Smooth muscle cell (in vitro differentiated cells): Measurements from ENCODE around the gene CTBP2. TPM values are rescaled to one million over a fixed set of nuclear protein-coding genes. Genes with fewer than 3 reads are reported as not detected.
A peak's percentile ranks its signal among the peaks of the same experiment; 100 is the strongest.

ENCODE experiments used
- DNase-seq: peaks from one replicate; lab custom pipeline; 2025; ENCODE audit not compliant: unreplicated experiment; lab: John Stamatoyannopoulos, UW
- H2AFZ ChIP-seq: fragments of 200-600 bp; sonication (generic); 2 replicates; pipeline ENCODE4 v1.6.0; 2016; ENCODE audit warnings: antibody characterized with exemption, low read depth, mild to moderate bottlenecking
- H3F3A ChIP-seq: fragments of 200-600 bp; sonication (generic); 2 replicates; pipeline ENCODE4 v1.6.0; 2017; ENCODE audit warnings: antibody characterized with exemption, low read depth
- H3K27ac ChIP-seq: fragments of 200-600 bp; sonication (generic); 2 replicates; pipeline ENCODE4 v1.5.1; 2016; ENCODE audit warnings: low read depth, mild to moderate bottlenecking
- H3K27me3 ChIP-seq: fragments of 200-600 bp; sonication (generic); 2 replicates; pipeline ENCODE4 v1.6.1; 2016; ENCODE audit warnings: low read depth, mild to moderate bottlenecking
- H3K36me3 ChIP-seq: fragments of 200-600 bp; sonication (generic); 2 replicates; pipeline ENCODE4 v1.5.1; 2016; ENCODE audit warnings: low read depth
- H3K4me1 ChIP-seq: fragments of 200-600 bp; sonication (generic); 2 replicates; pipeline ENCODE4 v1.5.1; 2016; ENCODE audit warnings: low read depth
- H3K4me2 ChIP-seq: fragments of 200-600 bp; sonication (generic); 2 replicates; pipeline ENCODE4 v1.6.0; 2016; ENCODE audit warnings: mild to moderate bottlenecking
- H3K4me3 ChIP-seq: fragments of 200-600 bp; sonication (generic); 2 replicates; pipeline ENCODE4 v1.5.1; 2016; ENCODE audit warnings: mild to moderate bottlenecking
- H3K79me2 ChIP-seq: fragments of 200-600 bp; sonication (generic); 2 replicates; pipeline ENCODE4 v1.6.0; 2016; ENCODE audit warnings: low read depth, mild to moderate bottlenecking
- H3K9ac ChIP-seq: fragments of 200-600 bp; sonication (generic); 2 replicates; pipeline ENCODE4 v1.6.0; 2016; ENCODE audit warnings: low read depth
- H3K9me3 ChIP-seq: fragments of 200-600 bp; sonication (generic); replicated peaks from 2 replicates; pipeline ENCODE4 v1.5.1; 2016; ENCODE audit warnings: low read depth
- H4K20me1 ChIP-seq: fragments of 200-600 bp; sonication (generic); 2 replicates; pipeline ENCODE4 v1.6.0; 2016; ENCODE audit warnings: low read depth
- CTCF ChIP-seq: fragments of 200-600 bp; sonication (generic); IDR thresholded peaks from 2 replicates; pipeline ENCODE4 v1.5.1; 2017; ENCODE audit warnings: borderline replicate concordance, mild to moderate bottlenecking, antibody characterized with exemption; ENCODE audit not compliant: insufficient read depth, poor library complexity, severe bottlenecking
- WGBS: methylation state at CpG from one replicate; pipeline ENCODE4 v1.1.7; 2016; ENCODE audit warnings: low lambda C conversion rate; 5-methylcytosine and 5-hydroxymethylcytosine counted together
- polyA plus RNA-seq: library from polyadenylated mRNA; unstranded; fragments of >200 nt; fragmentation: Nextera tagmentation; extraction: Ambion mirVana; gene quantifications from 2 replicates; pipeline ENCODE4 v1.2.1, GENCODE V29; 2016
- total RNA-seq: library from RNA; depleted of rRNA; stranded (reverse); fragments of >200 nt; gene quantifications from 2 replicates; pipeline ENCODE4 v1.2.3, GENCODE V29; 2014

The CTBP2 gene
- total and polyA plus RNA-seq, 2 experiments from 2014 or later: 49.9 to 69.5 TPM

DNA sequence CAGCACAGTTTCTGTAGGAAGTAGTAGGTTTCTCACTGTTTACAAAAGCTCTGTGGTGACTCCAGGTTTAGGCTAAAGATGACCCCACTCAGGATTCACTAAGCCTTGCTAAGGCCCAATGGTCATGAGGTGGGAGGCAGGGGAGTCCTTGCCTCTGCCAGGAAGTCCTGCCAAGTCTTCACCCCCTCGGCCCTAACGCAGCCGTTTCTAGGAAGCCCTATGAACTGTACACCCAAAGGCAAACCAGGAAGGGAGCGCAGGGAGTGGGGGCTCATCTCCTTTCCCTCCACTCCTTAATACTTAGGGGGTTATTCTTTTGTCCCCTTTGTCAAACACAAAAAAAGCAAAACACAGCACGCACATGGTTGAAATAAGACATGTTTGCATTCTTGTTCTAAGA is 64.6 kb downstream of the CTBP2 start:
- 71% methylated on average over 5 of the region's 5 CpGs for WGBS
- no peak overlapping the region for H3K4me3 ChIP-seq
- no peak for TF ChIP-seq CTCF
- no peak for DNase-seq
- peak overlapping the region; percentile 48 for H3K27ac ChIP-seq
- H3K4me2 ChIP-seq: peak overlapping the region; percentile 20
- peaks cover 26% of the 10 kb centered on the region for H3K4me1 ChIP-seq
- peaks cover 86% of the 10 kb centered on the region for H3K79me2 ChIP-seq
- H3F3A ChIP-seq: no peaks in the 10 kb centered on the region
- no peaks in the 10 kb centered on the region for H3K27me3 ChIP-seq
- H2AFZ ChIP-seq: no peak overlapping the region
- H4K20me1 ChIP-seq: peaks cover 99% of the 10 kb centered on the region
- H3K9me3 ChIP-seq: no peaks in the 10 kb centered on the region
- H3K9ac ChIP-seq: peak overlapping the region; percentile 34
- H3K36me3 ChIP-seq: no peaks in the 10 kb centered on the region

GRCh38 chr10:125095228-125095627 is 65.1 kb downstream of the CTBP2 start:
- Histone ChIP-seq H4K20me1 (peaks cover 99% of the 10 kb centered on the region), H3K79me2 (peaks cover 86% of the 10 kb centered on the region), H3K27ac (peak overlapping the region; percentile 48), H3K4me2 (peak overlapping the region; percentile 20), H3K9me3 (no peaks in the 10 kb centered on the region), H3K9ac (peak overlapping the region; percentile 34), H2AFZ (no peak overlapping the region), H3K36me3 (no peaks in the 10 kb centered on the region), H3K27me3 (no peaks in the 10 kb centered on the region), H3K4me1 (peaks cover 26% of the 10 kb centered on the region), H3K4me3 (no peak overlapping the region), H3F3A (no peaks in the 10 kb centered on the region)
- no peak for TF ChIP-seq CTCF
- 94% methylated on average over 6 of the region's 6 CpGs for WGBS
- DNase-seq: no peak

DNA sequence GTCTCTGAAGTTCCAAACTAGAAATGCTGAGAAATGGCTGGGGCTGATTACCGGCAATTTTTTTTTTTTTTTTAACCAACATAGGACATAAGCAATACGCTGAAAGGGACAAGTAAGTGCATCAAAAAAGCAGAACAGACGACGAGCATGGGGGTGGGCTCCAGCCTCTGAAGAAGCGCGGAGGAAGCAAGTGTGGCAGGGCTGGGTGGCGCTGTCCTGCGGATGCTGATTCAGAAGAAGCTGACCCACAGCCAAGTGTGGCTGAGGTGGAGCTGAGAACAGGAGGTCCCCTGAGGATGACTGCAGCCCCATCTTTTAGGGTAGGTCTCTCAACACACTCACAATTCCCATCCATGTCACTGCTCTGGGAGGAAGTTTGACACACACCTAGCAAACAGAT is 65.6 kb downstream of the CTBP2 start:
- peaks cover 26% of the 10 kb centered on the region for H3K4me1 ChIP-seq
- no peaks in the 10 kb centered on the region for H3K9me3 ChIP-seq
- DNase-seq: no peak
- no peak overlapping the region for H3K4me2 ChIP-seq
- peak overlapping the region; percentile 83 for H3K27ac ChIP-seq
- peaks cover 99% of the 10 kb centered on the region for H4K20me1 ChIP-seq
- H3K36me3 ChIP-seq: no peaks in the 10 kb centered on the region
- WGBS: 94% methylated on average over 8 of the region's 8 CpGs
- no peaks in the 10 kb centered on the region for H3K27me3 ChIP-seq
- no peaks in the 10 kb centered on the region for H3F3A ChIP-seq
- peaks cover 86% of the 10 kb centered on the region for H3K79me2 ChIP-seq
- no peak overlapping the region for H3K4me3 ChIP-seq
- H2AFZ ChIP-seq: no peak overlapping the region
- no peak for TF ChIP-seq CTCF
- H3K9ac ChIP-seq: no peak overlapping the region

- Histone ChIP-seq H3K4me2 (peak overlapping the region; percentile 77), H3K79me2 (peaks cover 86% of the 10 kb centered on the region), H3K36me3 (no peaks in the 10 kb centered on the region), H3K4me1 (peaks cover 26% of the 10 kb centered on the region), H3F3A (no peaks in the 10 kb centered on the region), H3K9me3 (no peaks in the 10 kb centered on the region), H3K27ac (peak overlapping the region; percentile 83), H2AFZ (no peak overlapping the region), H3K4me3 (no peak overlapping the region), H4K20me1 (peaks cover 99% of the 10 kb centered on the region), H3K27me3 (no peaks in the 10 kb centered on the region), H3K9ac (peak overlapping the region; percentile 38)
- no peak for TF ChIP-seq CTCF
- WGBS: 80% methylated on average over 21 of the region's 21 CpGs
- no peak for DNase-seq
Measured at GRCh38 chr10:125093974-125094705, 66.2 kb downstream of the CTBP2 start.
